ENCODE measurements around the gene MEAF6. TPM values are rescaled to one million over a fixed set of nuclear protein-coding genes. Genes with fewer than 3 reads are reported as not detected.

The MEAF6 gene
- total RNA-seq, 1 donor from 2014 or later: 62.3 TPM

DNA sequence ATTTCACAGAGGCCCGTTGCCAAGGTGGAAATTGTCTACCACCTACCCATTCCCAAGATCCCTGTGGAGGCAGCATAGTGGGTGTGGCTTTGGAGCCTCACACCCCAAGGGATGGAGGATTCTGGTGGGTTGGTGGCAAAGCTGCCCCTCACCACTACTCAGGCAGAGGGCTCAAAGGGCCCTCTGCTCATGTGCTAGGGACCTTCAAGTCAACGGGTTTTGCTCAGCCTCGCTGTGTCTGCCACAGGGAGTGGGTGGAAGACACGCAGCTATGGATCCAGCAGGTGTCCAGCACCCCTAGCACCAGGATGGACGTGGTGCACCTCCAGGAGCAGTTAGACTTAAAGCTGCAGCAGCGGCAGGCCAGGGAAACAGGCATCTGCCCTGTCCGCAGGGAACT, 44.5 kb upstream of the MEAF6 start:
- Mint-ChIP-seq H3K4me3 (ENCODE audit: unreplicated experiment) (no peak overlapping the region), H3K36me3 (ENCODE audit: unreplicated experiment) (peaks cover 4% of the 10 kb centered on the region), H3K9me3 (ENCODE audit: unreplicated experiment) (no peaks in the 10 kb centered on the region), H3K27me3 (ENCODE audit: unreplicated experiment) (no peaks in the 10 kb centered on the region), H3K4me1 (ENCODE audit: unreplicated experiment) (peaks cover 18% of the 10 kb centered on the region), H3K27ac (ENCODE audit: unreplicated experiment) (no peak overlapping the region)
- DNase-seq (ENCODE audit: extremely low spot score, unreplicated experiment): no peak
- no peak for TF ChIP-seq CTCF (IDR thresholded peaks at IDR 0.05)

DNA sequence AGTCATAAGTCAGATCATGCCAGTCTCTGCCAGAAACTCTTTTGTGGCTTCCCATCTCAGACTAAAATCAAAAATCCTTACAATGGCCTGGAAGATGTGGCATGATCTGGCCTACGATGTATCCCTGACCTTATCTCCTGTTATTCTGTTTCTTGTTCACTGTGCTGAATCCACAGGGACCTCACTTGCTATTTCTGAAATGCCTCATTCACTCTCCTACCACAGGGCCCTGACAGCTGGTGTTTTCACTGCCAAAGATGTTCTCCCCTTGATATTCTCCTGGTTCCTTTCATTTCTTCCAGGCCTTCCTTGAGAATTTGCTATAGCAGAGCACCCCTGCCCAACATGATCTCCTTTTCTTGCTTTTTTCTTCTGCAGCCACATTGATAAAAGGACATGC, 43.8 kb upstream of the MEAF6 start:
- H3K27me3 Mint-ChIP-seq (ENCODE audit: unreplicated experiment): no peaks in the 10 kb centered on the region
- H3K4me1 Mint-ChIP-seq (ENCODE audit: unreplicated experiment): peaks cover 21% of the 10 kb centered on the region
- H3K36me3 Mint-ChIP-seq (ENCODE audit: unreplicated experiment): peaks cover 4% of the 10 kb centered on the region
- no peaks in the 10 kb centered on the region for H3K9me3 Mint-ChIP-seq (ENCODE audit: unreplicated experiment)
- peak overlapping the region; percentile 96 for H3K27ac Mint-ChIP-seq (ENCODE audit: unreplicated experiment)
- no peak for TF ChIP-seq CTCF (IDR thresholded peaks at IDR 0.05)
- peak overlapping the region; percentile 48 for H3K4me3 Mint-ChIP-seq (ENCODE audit: unreplicated experiment)
- no peak for DNase-seq (ENCODE audit: extremely low spot score, unreplicated experiment)

- Mint-ChIP-seq H3K27ac (ENCODE audit: unreplicated experiment) (peak overlapping the region; percentile 96), H3K27me3 (ENCODE audit: unreplicated experiment) (no peaks in the 10 kb centered on the region), H3K36me3 (ENCODE audit: unreplicated experiment) (peaks cover 4% of the 10 kb centered on the region), H3K4me1 (ENCODE audit: unreplicated experiment) (peaks cover 31% of the 10 kb centered on the region), H3K9me3 (ENCODE audit: unreplicated experiment) (no peaks in the 10 kb centered on the region), H3K4me3 (ENCODE audit: unreplicated experiment) (peak overlapping the region; percentile 80)
- no peak for TF ChIP-seq CTCF (IDR thresholded peaks at IDR 0.05)
- DNase-seq (ENCODE audit: extremely low spot score, unreplicated experiment): no peak
Measured at GRCh38 chr1:37557402-37557801, 42.8 kb upstream of the MEAF6 start.

DNA sequence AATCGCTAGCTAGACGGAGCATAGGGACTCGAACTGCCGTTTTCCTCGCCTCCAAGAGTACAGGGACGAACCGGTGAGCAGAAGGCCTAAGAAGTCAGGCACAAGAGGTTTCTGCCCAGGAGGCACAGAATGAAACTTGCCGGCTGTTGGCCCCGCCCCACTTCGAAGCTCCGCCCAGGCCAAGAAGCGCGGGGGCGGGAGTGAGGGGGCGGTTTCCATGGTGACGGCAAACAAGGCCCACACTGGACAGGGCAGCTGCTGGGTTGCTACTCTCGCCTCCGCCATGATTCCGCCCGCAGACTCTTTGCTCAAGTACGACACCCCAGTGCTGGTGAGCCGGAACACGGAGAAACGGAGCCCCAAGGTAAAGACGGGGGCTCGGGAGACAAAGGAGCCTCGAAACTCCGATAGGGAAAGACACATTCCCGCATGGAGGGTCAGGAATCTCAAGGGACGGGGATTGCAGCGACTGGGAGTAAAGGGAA, 42.2 kb upstream of the MEAF6 start, which contains the start of gene DNALI1:
Gene DNALI1, plus strand, starts transcription at position 229 of the 485 bp plus-strand sequence. Its CDS starts 55 bp downstream, at position 284.
- no peaks in the 10 kb centered on the region for H3K9me3 Mint-ChIP-seq (ENCODE audit: unreplicated experiment)
- H3K36me3 Mint-ChIP-seq (ENCODE audit: unreplicated experiment): peaks cover 3% of the 10 kb centered on the region
- H3K27me3 Mint-ChIP-seq (ENCODE audit: unreplicated experiment): no peaks in the 10 kb centered on the region
- peaks cover 37% of the 10 kb centered on the region for H3K4me1 Mint-ChIP-seq (ENCODE audit: unreplicated experiment)
- peak; percentile 97 for DNase-seq (ENCODE audit: extremely low spot score, unreplicated experiment)
- H3K27ac Mint-ChIP-seq (ENCODE audit: unreplicated experiment): peak within 1 kb of the TSS; percentile 96
- TF ChIP-seq CTCF (IDR thresholded peaks at IDR 0.05): no peak
- H3K4me3 Mint-ChIP-seq (ENCODE audit: unreplicated experiment): peak within 1 kb of the TSS; percentile 80

DNA sequence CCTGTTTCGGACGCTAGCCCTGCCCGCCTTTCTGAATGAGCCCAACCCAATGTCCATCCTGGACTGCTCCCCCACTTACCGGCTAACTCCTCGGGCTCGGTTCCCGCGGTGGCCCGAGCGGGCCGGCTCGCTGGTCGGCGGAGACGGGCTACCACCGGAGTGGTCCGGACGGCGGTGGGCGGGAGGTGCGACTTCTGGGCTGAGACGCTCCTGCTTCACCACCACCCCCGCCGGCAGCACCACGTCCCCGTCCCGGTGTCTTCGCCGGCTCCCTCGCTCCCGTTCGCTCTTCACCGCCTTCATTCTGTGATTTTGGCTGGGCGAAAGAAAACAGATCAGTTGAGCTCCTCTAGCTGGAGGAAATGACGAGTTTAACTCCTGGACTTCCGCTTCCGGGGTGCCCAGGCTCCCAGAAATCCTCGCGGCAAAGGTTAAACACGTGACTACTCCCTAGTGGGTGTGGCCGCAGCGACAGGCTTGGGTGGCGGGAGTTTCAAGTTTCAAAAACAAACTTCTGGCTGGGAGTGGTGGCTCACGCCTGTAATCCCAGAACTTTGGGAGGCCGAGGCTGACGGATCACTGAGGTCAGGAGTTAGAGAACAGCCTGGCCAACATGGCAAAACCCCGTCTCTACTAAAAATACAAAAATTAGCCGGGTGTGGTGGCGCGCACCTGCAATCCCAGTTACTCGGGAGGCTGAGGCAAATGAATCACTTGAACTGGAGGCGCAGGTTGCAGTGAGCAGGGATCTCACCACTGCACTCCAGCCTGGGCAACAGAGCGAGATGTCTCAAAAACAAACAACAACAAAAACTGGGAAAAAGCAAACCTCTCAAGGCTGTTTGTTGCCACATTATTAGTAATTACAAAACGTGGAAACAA, 39.6 kb upstream of the MEAF6 start, which contains the start of gene SNIP1:
Gene SNIP1, minus strand, starts transcription at position 367 of the 882 bp plus-strand sequence. Its CDS starts 64 bp downstream, at position 303.
- H3K4me1 Mint-ChIP-seq (ENCODE audit: unreplicated experiment): peaks cover 37% of the 10 kb centered on the region
- H3K27me3 Mint-ChIP-seq (ENCODE audit: unreplicated experiment): no peaks in the 10 kb centered on the region
- peaks cover 6% of the 10 kb centered on the region for H3K36me3 Mint-ChIP-seq (ENCODE audit: unreplicated experiment)
- peak; percentile 96 for DNase-seq (ENCODE audit: extremely low spot score, unreplicated experiment)
- peak within 1 kb of the TSS; percentile 97 for H3K4me3 Mint-ChIP-seq (ENCODE audit: unreplicated experiment)
- no peaks in the 10 kb centered on the region for H3K9me3 Mint-ChIP-seq (ENCODE audit: unreplicated experiment)
- peak within 1 kb of the TSS; percentile 95 for H3K27ac Mint-ChIP-seq (ENCODE audit: unreplicated experiment)
- TF ChIP-seq CTCF (IDR thresholded peaks at IDR 0.05): no peak
